ENCODE data around the gene ARHGEF37. TPM values are rescaled to one million over a fixed set of nuclear protein-coding genes. Genes with fewer than 3 reads are reported as not detected.
"Not testable (repeated sequence)": the region's sequence is repeated elsewhere in the genome, so short reads cannot be mapped to it uniquely, and the experiment has no call there.

The ARHGEF37 gene
- polyA plus RNA-seq, 4 donors: 5.3 to 6.2 (median 5.8) TPM

DNA sequence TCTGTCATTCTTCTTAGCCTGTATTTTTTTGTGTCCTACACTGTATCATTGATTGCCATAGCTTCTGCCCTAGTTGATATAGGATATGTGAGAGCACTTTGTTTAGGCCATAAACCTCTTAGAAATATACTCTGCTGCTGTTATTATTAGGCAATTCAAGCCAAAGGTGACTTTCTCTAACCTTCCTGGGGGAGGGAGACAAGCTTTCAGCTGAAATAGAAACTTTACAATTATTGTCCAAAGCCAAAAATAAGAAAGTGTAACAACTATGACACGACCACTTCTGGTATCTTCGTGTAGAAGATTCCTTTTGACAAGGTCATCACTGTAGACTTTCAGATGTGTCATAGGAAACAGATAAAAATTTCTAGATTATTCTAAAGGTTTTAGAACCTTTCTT, 17.8 kb upstream of the ARHGEF37 start:
- DNase-seq (ENCODE audit: low read depth in 4 of 4, low spot score in 2 of 4): no peak

DNA sequence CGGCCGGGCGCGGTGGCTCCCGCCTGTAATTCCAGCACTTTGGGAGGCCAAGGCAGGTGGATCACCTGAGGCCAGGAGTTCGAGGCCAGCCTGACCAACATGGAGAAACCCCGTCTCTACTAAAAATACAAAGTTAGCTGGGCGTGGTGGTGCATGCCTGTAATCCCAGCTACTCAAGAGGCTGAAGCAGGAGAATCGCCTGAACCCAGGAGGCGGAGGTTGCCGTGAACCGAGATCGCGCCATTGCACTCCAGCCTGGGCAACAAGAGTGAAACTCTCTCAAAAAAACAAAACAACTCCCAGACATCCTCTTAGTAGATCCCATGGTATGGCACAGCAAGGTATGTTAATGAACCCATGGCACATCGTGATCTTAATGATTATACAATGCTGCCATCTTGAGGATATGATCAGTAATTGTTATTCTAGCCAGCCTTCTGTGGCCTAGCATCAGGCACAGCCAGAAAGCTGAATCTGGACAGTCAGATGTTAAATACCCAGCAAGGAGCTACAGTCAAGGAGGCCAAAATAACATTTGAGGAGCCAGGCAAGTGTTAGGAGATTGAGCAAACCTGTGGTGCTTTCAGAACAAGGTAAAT, 16.7 kb upstream of the ARHGEF37 start:
- peak in 1 of 4 donors; percentile 62 for DNase-seq (ENCODE audit: low read depth in 4 of 4, low spot score in 2 of 4)

DNA sequence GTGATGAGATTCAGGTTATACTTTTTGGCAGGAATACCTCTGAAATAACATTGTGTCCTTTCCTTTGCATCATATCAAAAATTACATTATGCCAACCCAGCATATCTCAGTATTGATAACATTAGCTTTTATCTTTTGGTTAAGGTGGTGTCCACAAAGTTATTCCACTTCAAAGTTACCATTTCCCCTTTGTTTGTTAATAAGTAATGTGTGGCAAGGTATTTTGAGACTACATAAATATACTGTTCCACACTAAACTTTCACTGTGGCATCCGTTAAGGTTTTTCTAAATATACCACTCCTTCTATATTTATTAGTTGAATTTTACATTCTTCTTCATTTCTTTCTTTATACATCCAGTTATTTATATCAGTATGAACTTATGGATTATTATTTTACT, 14.1 kb upstream of the ARHGEF37 start:
- no peak for DNase-seq (ENCODE audit: low read depth in 4 of 4, low spot score in 2 of 4)

DNA sequence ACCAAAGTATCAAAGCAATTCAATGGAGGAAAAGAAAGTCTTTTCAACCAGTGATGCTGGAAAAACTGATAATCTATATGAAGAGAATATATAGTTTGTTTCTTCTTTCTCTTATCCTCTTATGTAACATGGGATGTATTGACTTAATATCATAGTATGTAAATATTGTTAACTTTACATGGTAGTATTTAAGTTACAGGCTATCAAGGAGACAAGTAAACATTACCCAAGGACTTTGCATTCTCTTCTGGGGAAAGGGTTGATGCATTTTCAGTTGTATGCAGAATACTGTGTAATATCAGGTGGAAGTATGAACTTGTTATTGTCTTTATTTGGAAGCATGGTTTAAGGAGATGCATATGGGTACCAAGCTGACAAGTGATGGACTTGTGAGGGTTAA, 9.1 kb upstream of the ARHGEF37 start:
- DNase-seq (ENCODE audit: low read depth in 4 of 4, low spot score in 2 of 4): no peak

DNA sequence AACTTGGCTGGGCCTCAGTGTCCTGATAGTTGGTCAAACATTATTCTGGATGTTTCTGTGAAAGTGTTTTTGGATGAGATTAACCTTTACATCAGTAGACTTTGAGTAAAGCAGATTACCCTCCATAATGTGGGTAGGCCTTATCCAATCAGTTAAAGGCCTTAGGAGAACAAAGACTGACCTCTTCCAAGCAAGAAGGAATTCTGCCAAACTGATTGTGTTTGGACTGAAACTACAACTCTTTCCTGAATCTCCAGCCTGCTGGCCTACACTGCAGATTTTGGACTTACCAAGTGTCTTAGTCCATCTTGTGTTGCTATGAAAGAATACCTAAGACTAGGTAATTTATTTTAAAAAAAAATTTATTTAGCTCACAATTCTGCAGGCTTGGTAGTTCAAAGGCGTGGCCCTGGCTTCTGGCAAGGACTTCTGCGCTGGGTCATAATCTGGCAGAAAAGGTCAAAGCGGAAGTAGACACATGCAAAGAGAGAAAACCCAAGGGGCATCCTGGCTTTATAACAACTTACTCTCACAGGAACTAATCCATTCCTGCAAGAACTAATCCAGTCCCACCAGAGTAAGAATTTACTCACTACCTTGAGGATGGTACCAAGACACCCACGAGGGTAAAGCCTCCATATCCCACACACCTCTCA, 8.6 kb upstream of the ARHGEF37 start:
- no peak for DNase-seq (ENCODE audit: low read depth in 4 of 4, low spot score in 2 of 4)

DNA sequence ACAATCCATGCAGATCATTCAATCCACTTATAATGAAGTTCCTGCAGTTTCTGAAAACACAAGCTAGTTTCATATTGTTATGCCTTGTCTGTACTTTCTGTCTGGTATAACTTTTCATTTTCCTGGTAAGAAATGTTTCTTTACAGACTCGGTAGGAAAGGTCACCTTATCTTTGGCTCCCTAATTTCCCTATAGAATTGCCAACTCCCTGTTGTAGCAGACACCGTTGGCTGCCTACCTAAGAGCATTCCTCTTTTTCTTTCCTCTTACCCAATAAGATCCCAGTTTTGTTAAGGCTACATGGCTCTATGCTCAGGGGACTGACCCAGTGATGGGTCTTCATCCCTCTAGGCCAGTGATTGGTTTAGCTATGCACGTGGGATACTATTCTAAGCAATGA, 6.2 kb upstream of the ARHGEF37 start:
- no peak for DNase-seq (ENCODE audit: low read depth in 4 of 4, low spot score in 2 of 4)

DNA sequence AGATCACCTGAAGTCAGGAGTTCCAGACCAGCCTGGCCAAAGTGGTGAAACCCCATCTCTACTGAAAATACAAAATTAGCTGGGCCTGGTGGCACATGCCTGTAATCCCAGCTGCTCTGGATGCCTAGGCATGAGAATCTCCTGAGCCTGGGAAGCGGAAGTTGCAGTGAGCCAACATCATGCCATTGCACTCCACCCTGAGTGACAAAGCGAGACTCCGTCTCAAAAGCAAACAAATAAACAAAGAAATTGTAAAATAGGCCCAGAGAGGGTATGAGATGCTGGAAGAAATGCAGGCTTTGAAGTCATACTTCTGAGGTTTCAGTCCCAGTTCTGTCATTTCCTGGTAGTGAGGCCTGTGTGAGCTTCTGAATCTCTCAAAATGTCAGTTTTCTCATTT, 5.3 kb upstream of the ARHGEF37 start:
- no peak for DNase-seq (ENCODE audit: low read depth in 4 of 4, low spot score in 2 of 4)

DNA sequence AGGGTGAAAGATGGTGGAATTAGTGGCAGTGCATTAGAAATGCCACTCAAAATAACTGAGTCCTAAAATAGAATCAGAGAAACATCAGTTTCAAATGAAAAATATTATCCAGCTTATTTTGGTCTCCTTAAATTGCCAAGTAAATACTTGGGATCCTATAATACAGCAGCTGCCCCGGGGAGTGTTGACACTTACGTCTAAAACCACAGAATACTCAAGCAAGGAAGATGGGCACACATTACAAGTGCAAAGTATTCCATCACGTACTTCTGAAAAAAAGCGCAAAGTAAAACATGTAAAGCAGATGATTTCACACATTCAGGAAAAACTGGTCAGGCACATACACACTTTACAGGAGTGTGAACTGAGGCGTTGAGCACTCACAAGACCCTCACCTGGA, 2.4 kb upstream of the ARHGEF37 start:
- DNase-seq (ENCODE audit: low read depth in 4 of 4, low spot score in 2 of 4): no peak

DNA sequence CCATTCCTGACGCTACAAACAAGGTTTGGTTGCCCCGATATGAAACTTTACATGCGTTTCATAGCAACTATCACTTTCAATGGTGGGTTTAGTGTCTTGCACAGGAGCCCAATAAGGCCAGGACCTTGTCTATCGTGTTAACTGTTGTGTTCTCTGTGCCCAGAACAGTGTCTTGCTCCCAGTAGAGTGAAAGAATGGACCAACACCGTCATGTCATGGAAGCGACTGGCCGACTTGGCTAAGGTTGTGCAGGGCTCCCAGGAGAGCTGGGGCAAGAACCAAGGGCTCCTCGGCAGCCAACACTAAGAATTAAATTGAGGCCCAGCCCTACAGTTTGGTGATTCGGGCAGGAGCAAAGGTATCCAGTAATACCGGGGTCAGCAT, 498 bp upstream of the ARHGEF37 start:
- DNase-seq (ENCODE audit: low read depth in 4 of 4, low spot score in 2 of 4): no peak

DNA sequence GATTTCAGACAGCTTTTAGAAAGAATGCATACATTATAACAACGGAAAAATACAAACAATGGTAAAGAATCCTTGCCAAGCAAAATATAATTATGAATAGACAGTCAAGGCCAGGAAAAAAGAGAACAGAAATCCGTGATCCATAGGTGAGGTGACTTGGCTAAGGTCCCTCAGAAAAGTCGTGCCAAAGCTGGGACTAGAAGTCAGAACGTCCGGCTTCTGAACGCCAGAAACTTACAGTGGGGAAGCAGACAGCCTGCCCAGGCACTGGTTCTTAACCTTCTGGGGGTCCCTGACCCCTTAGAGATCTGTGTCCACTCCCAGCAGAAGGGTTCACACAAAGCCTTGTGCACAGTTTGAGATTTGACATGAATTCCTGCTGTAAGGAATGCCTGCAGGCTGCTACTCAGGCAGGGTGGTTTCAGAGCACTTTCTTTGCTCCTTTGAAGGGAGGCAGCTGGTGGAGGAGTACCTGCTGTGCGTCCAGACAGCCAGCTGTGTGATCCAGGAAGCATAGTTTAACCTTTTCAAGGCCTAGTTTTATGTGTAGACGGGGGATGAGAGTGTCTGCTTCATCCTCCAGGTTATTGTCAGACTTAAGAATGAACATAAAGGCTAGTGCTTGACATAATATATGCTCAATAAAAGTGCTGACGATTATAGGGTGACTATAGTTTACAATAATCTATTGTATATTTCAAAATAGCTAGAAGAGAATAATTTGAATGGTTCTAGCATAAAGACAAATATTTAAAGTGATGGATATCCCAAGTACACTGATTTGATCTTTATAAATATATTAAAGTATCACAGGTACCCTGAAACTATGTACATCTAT, 852 bp downstream of the ARHGEF37 start:
- DNase-seq (ENCODE audit: low read depth in 4 of 4, low spot score in 2 of 4): peak in 1 of 4 donors; percentile 44

DNA sequence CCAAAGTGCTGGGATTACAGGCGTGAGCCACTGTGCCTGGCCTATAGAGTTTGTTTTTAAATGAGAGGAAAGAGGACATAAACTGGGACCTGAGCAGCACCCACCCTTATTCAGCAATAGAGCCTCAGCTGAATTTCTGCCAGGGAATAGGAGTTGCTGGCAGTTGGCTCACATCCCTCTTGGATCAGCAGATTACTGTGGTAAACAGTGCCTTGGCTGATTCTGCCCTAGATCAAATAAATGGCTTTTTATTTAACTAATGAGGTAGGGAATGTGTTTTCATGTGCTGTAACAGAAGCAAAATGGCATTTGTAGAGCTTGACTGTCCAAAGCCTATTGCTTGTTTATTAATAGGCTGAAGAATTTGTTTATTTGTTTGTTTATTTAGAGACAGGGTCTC, 2.1 kb downstream of the ARHGEF37 start:
- no peak for DNase-seq (ENCODE audit: low read depth in 4 of 4, low spot score in 2 of 4)

DNA sequence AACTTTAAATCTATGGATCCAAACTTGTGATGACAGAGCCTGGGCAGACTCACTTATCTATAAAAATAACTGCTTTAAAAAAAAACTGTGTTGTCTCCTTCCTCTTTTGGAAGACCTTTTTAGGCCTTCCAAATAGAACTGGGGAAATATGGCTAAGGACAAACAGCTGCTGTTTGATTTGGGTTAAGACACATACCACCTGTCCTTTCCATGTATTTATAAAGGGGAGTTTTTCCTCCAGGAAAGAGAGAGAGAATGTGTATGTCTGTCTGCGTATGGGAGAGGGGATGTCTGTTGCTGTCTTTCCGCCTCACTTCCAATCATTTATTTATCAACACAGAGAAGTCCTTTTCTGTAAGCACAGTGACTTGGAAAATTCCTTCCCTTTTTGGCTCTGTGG, 2.8 kb downstream of the ARHGEF37 start:
- DNase-seq (ENCODE audit: low read depth in 4 of 4, low spot score in 2 of 4): no peak

DNA sequence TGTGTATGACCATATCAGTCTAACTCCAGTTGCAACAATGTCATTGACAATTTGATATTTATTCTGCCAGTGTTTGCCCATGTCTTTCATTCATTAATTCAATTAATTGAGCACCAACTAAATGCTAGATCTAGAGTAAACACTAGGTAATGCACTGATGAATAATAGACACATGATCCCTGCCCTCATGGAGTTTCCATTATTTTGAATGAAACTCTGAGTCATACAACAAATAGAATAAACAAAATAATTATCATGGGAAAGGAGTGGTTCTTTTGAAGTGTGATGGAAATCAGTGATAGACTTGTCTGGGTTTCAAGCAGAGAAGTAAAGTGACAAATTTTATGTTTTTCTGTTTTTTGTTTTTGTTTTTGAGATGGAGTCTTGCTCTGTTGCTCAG, 4.6 kb downstream of the ARHGEF37 start:
- no peak for DNase-seq (ENCODE audit: low read depth in 4 of 4, low spot score in 2 of 4)

DNA sequence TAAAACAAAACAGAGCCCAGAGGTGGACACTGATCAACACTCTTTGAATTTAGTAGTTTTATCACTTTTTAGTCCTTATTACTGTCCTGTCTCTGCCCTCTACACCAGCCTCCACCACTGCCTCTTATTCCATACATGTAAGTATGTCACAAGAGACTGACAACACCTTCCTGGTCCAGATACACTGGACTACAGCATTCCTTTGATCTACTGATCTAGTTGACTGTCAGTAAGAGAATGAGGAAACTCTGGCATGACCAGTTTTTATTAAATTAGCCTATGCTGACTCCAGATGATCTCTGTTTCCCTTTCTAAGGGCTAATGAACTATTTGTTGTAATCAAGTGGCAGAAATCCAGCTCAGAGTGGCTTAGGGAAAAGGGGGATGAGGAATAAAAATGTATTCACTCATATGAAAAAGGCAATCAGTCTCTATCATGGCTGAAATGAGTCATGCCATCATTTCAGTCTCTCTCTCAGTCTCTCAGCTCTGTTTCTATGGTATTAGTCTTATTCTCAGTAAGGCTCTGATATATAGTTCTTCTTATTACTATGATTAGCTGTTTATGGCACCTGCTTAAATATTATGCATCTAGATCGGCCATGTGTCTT, 5.5 kb downstream of the ARHGEF37 start:
- DNase-seq (ENCODE audit: low read depth in 4 of 4, low spot score in 2 of 4): no peak

DNA sequence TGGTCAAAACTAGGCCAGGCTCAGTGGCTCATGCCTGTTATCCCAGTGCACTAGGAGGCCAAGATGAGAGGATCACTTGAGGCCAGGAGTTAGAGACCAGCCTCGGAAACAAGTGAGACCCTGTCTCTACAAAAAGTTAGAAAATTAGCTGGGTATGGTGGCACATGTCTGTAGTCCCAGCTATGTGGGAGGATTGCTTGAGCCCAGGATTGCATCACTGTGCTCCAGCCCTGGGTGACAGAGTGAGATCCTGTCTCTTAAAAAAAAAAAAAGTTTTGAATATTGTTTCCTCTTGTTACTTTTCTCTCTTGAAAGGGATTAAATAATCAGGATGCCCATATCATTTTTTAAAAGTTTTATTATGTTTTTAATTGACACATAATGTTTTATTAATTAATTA, 7.6 kb downstream of the ARHGEF37 start:
- no peak for DNase-seq (ENCODE audit: low read depth in 4 of 4, low spot score in 2 of 4)

DNA sequence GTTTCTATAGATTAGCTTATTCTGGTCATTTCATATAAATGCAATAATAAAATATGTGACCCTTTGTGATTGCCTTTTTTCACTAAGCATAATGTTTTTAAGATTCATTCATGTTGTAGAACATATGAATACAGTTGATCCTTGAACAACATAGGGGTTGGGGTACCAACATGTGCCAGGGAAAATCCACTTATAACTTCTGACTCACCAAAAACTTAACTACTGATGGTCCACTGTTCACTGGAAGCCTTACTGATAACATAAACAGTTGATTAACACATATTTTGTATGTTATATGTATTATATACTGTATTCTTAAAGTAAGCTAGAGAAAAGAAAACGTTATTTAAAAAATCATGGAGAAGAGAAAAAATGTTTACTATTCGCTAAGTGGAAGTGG, 12.1 kb downstream of the ARHGEF37 start:
- DNase-seq (ENCODE audit: low read depth in 4 of 4, low spot score in 2 of 4): no peak

DNA sequence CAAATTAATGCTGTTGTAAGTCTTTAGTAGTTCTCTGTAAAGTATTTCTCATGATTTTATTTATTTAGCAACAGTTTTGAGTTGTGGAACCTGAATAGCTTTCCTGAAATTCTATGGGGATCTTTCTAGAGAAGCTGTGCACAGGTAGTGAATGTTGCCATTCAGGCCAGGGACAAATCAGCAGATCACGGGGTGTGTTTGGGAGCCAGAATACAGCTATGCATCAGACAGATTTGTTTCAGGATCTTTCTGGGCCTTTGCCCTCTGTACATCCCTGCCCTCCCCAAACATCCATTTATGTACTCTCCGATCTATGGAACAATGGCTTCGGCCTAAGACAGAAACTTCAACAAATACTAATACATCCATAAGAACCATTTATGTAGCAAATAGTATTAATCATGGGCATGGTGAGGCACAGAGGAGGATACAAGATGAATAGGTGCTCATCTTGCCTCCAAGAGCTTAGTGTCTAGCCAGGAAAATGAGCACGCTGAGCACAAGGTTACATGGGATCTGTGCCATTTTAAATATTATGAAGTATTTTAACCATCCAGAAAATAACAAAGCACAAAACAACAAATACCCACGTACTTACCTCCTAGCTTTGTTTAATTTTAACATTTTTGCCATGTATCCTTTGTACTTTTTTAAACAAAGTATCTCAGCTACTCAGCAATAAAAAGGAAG, 13.1 kb downstream of the ARHGEF37 start:
- DNase-seq (ENCODE audit: low read depth in 4 of 4, low spot score in 2 of 4): no peak

DNA sequence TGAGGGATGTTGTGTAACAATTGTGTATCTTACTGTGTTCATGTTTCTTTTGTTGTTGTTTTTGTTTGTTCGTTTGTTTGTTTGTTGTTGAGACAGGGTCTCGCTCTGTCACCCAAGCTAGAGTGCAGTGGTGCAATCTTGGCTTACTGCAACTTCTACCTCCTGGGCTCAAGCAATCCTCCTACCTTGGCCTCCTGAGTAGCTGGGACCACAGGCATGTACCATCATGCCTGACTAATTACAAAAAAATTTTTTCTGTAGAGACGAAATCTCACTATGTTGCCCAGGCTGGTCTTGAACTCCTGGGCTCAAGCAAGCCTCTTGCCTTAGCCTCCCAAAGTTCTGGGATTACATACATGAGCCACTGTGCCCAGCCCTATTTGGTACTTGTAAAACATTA, 13.8 kb downstream of the ARHGEF37 start:
- not testable (repeated sequence) for DNase-seq (ENCODE audit: low read depth in 4 of 4, low spot score in 2 of 4)

DNA sequence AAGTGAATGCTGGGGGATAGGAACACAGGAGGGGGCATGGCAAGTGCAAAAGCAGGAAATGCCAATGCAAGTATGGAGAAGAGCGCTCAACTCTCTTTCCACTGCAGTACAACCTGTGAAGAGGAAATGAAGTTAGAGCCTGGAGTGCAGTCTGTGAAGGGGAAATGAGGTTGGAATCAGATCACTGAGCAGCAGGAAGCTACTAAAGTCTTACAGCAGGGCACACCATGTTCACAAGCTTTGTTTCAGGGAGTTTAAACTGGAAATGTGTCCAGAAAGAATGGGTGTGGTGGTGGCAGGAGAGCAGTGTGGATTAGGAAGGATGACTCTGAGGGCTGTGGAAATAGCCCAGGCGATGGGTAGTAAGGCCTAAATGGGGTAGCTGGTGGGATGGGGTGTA, 15.4 kb downstream of the ARHGEF37 start:
- DNase-seq (ENCODE audit: low read depth in 4 of 4, low spot score in 2 of 4): no peak

DNA sequence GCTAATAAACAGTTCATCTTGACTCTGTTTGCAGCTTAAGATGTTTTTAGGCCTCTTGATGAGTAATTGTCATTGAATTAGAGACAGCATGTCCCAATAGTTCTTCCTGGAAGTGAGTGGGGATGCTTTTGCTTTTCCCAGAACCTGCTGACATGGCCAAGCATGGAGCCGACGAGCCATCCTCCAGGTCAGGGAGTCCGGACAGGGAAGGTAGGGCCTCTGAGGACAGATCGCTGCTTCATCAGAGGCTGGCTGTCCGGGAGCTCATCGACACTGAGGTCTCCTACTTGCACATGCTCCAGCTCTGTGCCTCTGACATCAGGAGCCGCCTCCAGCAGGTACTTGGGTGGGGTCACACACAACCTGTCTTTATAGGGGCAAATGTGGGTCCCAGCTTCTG, 16.3 kb downstream of the ARHGEF37 start:
- no peak for DNase-seq (ENCODE audit: low read depth in 4 of 4, low spot score in 2 of 4)

DNA sequence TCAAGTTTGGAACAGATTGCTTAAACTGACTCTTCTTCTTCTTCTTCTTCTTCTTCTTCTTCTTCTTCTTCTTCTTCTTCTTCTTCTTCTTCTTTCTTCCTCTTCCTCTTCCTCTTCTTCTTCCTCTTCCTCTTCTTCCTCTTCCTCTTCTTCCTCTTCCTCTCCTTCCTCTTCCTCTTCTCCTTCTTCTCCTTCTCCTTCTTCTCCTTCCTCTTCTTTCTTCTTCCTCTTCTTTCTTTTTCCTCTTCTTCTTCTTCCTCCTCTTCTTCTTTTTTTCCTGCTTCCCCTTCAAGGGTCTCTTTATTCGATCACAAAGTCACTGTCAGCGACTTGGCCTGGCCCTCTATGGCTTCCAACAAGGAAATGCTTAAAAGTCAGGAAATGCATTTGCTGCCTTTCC, 16.9 kb downstream of the ARHGEF37 start:
- DNase-seq (ENCODE audit: low read depth in 4 of 4, low spot score in 2 of 4): not testable (repeated sequence)

Measured in left renal cortex interstitium (tissue), 4 donors.